NCI-H460 (cell line): ENCODE results near the gene MCC. TPM values are rescaled to one million over a fixed set of nuclear protein-coding genes. Genes with fewer than 3 reads are reported as not detected.

ENCODE experiments used
- DNase-seq: peaks from one replicate; pipeline ENCODE4 v3.0.0-alpha.2; 2016; ENCODE audit warnings: low read depth; ENCODE audit errors: extremely low read depth
- total RNA-seq: library from RNA; depleted of rRNA; stranded (reverse); fragments of >200 nt; shearing (Covaris generic); gene quantifications from 2 replicates; pipeline ENCODE4 v1.2.3, GENCODE V29; 2014

The MCC gene
- total RNA-seq, 1 experiment from 2014 or later = 19.5 TPM

DNA sequence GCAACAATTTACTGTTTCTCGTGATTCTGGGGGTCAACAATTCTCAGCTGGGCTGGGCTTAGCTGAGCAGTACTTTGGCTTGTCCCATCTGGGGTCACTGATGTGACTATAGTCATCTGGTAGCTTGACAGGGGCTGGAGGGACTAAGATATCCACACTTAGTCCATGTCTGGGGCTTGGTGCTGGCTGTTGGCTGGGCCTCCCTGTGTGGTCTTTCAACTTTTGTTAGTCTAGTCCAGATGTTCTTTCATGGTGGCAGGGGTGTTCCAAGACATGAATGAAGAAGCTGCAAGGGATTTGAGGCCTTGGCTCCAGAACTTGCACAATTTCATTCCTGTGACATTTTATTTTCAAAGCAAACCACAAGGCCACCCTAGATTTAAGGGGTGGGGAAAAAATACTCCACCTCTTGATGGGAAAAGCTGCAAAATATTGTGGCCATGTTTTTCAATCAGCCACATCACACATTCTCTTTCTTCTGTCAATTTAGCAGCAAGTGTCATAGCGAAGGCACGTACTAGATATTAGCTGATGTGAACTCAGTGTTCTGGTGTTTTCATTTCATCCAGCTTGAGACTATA, 112.7 kb downstream of the MCC start:
- DNase-seq = no peak

DNA sequence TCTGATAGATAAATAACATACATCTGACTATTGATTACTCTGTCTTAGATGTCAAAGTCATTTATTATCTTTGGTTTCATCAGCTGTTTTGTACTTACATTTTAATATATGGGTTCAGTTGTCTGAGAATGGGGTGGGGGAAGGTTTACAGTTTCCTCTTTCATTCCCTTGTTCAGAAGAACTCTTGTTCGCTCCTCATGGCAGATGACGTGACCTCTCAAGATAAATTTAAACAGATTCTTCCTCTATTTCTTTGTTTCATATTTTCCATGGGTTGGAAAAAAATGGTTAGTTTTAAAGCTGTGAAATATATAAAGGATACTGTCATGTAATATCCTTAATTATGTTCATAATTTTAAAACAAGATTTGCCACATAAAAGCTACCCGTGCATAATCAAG, 114.8 kb downstream of the MCC start:
- DNase-seq = no peak

DNA sequence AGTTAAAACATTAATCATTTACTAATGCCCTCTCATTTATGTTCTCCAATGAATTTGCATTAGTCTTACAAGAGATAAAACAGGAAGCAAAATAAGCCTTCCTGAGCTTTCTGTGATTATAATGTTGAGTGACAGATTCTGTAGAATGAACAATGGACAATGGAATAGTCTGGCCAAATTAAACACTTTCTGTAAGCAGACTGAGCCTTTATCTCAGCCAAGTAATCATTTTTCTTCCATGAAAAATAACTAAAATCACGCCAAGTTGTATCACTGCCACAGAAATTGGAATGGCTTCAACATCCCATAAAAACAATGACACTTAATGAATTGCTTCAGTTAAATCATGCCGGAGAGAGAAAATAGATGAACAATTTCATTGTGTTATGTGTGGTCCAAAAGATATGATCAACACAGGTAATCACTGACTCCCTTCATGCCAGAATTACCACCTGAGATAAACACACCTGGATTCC, 116.5 kb downstream of the MCC start:
- DNase-seq = no peak

DNA sequence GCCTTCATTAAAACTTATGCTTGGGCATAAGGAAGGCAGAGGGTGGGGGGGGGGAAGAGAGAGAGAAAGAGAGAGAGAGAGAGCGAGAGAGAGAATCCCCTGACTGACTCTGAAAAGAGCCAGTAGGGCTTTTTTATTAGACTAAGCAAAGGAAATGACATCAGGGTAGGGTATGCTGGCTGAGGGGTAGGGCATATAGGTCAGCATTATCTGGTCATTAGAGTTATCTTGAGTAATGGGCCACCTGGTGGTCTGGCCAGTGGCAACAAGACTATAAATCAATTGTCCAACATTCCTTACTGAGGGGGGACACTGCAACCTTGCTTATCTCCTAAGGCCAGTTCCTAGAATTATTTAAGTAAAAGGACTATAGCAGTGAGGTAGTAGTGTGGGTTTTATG, 120.7 kb downstream of the MCC start:
- no peak for DNase-seq

DNA sequence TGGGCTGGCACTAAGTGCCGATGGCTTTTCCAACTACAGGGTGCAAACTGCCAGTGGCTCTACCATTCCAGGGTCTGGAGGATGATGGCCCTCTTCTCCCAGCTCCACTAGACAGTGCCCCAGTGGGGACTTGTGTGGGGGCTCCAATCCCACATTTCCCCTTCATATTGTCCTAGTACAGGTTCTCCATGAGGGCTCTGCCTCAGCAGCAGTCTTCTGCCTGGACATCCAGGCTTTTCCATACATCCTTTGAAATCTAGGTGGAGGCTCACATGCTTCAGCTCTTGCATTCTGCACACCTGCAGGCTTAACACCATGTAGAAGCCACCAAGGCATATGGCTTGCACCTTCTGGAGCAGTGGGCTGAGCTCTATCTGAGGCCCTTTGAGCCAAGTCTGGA, 123.8 kb downstream of the MCC start:
- no peak for DNase-seq

DNA sequence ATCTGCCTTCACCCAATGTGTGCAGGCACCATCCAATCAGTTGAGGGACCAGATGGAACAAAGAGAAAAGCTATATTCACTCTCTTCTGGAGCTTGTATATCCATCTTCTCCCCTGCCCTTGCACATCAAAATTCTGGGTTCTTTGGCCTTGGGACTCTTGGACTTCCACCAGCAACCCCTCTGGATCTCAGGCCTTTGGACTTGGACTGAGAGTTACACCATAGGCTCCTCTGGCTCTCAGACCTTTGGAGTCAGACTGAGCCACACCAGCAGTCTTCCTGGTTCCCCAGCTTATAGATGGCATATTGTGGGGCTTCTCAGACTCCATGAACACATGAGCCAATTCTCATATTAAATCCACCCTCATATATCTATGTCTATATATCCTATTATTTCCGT, 126.6 kb downstream of the MCC start:
- no peak for DNase-seq

DNA sequence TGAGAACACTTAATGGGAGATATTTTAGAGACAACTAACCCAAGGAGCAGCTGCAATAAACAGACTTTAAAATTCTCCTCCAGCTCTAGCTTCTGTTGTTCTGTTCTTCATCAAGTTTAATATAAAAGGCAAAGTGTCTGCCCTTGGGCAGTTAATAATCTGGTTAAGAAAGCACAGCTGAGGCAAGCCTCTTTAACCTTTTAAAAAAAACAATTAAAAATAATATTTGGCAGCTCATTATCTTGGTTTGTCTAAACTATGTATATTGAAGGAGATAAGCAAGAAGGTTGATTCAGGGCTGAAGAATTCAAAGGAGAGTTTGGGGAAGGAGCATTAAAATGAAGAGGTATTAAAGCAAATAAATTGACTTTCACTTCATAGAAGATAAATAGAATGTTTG, 128.8 kb downstream of the MCC start:
- no peak for DNase-seq

DNA sequence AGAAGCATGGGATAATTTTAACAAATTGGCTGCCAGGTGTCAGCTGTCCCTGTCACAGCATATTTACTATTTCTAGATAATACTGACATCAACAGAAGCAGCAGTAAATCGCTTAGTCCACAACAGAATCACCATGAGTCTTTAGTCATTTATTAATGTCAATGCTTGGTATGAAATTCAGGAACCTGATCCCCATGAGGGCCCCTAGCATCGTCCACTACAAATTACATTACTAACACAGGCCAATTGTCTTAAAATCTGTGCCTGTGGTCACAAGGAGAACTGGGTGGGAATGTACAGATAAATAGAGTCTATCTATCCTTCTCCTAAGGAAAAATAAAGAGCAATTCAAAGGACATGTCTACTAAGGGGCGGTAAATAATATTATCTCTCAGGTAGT, 129.6 kb downstream of the MCC start:
- no peak for DNase-seq

DNA sequence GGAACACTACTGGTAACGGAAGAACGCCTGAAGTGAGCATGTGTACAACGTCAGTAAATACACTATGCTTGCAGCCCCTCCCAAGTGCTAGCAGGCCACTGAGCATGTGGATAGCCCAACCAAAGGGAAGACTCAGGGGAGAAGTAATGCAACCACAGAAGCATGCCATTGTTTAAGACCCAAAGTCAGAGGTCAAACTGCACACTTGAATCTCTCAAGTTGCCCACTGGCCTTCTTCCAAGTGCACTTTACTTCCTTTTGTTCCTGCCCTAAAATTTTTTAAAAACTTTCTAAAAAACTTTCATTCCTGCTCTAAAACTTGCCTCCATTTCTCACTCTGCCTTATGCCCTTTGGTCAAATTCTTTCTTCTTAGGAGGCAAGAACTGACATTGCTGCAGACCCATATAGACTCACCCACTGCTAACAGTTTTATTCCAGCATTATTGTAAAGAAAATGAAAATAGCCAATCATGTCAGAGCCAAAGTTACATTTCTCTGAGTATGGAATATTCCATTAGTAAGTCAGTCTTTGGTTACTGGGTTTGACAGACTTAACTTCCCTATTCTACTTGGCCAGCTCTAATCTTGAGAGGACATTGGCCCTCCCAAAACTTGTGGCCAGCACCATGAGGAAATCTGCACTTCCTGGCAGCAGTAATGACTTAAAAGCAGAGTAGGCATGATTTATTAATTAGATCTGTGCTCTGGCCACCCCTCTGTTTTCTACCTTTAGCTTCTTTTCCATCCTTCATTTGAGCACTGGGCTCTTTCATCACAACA, 130.4 kb downstream of the MCC start:
- DNase-seq = no peak

DNA sequence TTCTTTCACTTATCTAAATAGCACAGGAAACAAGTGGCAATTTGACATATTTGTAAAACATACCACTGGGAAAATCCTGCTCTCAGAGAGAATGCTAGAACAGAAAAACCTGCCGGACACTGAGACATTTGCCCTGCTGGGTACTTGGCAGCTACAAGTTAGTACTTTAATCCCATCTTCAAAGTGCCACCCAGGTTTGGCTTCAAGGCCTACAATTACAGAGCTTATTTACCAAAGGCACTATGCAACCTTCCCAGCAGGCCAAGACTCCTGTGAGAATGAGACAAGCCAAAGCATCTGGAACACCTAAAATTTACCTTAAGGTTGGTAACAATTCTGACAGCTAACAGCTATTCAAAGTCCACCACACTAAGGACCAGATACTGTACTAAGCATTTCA, 131.8 kb downstream of the MCC start:
- DNase-seq = no peak

DNA sequence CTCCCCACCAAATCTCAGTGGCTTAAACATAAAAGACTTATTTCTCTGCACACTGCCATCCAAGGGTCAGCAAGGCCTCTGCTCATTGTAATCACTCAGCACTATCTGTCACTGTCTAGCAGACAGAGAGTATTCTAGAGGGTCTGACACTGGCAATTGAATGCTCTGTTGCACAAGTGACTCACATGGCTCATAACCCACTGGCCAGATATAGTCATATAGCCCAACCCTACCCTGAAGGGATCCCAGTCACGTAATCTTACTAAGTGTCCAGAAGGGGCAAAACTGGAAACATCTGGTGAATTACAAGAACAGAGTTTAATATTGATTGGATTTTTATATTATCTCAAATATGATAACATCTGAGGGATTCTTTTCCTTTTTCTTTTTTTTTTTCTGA, 134.2 kb downstream of the MCC start:
- no peak for DNase-seq

DNA sequence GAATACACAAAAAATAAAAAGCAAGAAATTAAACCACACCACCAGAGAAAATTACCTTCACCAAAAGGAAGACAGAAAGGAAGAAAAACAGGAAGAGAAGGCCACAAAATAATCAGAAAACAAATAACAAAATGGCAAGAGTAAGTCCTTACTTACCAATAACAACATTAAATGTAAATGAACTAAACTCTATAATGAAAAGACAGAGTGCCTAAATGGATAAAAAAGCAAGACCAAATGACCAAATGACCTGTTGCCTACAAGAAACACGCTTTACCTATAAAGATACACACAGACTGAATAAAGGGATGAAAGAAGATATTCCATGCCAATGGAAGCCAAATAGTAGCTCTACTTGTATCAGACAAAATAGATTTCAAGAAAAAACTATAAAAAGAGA, 140.7 kb downstream of the MCC start:
- DNase-seq = no peak

DNA sequence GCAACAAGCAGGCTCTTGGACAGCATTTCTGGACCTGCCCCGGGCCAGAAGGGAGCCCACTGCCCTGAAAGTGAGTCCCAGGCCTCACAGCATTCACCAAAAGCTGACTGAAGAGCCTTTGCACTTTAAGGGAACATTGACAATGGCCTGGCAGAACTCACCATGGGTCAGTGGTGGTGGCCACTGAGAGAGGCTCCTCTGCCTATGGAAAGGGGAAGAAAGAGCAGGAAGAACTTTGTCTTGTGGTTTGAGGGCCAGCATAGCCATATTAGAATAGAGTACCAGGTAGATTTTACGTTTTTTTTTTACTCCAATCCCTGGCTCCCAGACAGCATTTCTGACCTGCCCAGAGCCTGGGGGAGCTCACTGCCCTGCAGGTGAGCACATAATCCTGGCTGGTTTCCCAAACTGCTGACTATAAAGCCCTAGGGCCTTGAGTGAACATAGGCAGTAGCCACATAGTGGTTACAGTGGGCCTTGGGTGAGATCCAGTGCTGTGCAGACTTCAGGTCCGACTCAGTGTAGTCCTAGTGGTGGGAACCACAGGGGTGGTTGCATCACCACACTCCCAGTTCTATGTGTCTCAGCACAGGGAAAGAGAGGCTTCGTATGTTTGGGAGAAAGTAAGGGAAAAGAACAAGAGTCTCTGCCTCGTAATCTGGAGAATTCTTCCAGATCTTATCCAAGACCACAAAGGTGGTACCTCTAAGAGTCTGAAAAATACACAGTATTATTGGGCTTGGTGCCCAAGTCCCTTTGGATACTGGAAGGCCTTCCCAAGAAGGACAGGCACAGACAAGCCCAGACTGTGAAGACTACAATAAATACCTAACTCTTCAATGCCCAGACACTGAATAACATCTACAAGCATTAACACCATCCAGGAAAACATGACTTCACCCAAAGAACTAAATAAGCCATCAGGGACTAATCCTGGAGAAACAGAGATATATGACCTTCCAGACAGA, 143.0 kb downstream of the MCC start:
- no peak for DNase-seq

DNA sequence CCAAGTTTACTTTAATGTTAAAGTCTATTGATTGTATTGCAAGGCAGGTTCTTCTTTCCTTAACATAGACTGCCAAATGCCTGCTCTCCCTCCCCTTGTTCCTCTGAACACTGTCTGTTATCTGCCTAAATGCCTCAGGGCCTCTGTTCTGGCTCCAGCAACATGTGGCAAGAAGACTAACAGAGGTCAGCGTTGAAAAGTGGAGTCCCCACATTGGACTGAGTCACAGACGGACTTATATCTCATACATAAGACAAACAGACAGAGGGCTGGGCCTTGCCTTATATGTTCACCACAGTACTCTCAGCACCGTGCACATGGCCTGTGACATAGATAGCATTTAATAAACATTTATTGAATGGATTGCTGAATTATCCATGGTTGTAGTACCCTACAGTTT, 144.9 kb downstream of the MCC start:
- DNase-seq = no peak

DNA sequence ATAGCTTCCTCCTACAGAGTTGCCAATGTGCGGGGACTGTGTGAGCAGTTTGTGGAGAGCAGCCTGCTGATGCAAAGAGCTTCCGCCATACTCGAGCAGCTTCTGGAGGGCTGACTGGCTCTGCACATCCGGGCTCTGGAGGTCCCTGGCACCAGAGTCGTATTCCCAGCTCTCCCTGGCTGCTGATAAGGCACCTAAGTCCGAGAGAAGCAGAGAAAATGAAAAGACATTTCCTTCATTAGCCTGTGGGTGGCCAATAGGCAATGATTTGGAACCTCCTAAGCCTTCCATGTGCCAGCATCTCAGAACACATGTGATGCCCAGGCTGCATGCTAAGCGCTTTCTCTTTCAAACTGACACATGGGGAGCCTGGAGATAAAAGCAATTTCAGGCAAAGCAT, 147.7 kb downstream of the MCC start:
- DNase-seq = no peak

DNA sequence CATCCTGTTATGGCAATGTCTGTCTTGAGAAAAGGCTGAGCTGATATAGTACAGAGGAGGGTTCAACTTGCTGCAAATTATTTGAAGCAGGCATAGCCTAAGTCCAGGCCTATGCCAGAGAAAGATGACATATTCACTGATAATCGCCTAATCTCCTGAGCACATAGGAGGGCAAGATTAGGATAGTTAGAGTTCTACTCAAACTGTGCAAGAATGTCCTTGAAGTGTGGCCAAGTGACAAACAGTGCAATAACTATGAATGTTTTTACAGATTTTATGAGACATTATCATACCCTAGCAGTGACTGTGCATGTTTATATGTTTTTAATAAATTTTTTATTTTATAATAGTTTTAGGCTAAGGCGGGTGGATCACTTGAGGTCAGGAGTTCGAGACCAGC, 149.6 kb downstream of the MCC start:
- no peak for DNase-seq

DNA sequence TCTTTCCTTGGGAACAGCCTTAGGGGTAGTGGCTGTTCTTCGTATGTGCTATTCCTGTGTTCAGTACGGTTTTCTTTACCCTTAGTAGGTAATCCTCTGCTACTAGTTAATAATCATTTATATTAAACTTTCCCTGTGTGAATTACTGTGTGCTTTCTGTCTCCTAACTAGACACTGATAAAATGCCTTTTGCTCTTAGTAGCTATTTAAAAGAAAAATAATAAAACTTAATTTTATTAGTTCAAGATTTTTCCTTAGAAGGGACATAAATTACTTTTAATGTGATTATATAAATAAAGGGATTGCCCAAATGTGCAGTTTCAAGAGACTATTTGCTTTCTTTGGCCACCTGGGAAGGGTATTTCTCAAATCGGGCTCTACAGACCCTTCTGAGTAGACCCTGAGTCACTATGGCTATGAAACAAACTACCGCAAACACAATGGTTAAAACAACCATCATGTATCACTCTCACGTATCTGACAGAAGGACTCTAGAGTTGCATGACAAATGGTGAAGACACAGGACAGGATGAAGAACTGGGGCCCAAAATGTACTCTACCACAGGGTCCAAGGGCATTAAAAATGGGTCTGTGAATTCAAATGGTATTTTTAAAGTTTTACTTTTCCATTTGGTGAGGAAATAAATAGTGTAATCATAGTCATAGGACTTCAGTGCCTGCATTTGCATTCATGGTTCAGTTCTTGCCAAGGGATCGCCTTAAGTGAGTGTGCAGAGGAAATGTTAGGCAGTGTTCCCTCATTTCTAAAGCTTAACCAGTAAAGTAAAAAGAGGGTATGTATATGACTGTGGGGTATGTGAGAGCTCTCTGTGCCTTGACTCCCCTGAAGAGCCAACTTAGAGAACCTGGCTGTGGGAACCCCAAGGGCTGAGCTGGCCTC, 150.5 kb downstream of the MCC start:
- DNase-seq = no peak

DNA sequence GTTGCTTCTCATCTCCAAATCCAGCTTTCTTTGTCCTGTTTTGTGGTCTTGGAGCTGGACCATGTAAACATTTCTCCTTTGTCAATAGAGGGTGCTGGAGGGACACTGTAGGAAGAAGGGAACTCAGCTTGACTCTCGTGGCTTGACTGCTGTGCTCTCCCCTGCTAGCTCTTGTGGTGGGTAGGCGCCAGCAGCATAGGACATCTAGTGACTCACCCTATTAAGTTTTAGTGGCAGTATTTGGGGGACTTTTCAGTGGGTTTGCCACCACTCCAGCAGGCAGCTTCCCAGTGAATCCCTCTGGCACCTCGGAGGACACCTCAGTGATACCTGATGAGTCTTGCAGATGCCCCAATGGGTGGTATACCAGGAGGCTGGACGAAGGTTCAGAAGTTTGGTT, 151.3 kb downstream of the MCC start:
- peak; percentile 43 for DNase-seq

DNA sequence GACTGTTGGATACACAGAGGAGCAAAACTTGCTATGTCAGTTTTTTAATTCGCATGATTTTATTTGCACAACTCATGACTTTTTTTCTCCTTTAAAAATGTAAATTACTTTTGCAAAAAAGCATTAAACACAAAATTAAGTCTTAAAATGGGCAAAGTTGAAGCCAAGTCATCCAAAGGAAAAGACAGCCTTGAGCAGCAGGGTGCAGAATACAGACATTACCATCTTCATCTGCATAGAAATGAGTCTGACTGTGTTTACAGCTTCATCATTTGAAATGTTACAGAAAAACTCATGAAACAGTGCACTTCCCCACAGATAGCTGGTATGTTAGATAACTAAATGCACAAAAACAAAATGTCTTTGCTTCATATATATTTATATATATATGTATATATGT, 154.8 kb downstream of the MCC start:
- no peak for DNase-seq

DNA sequence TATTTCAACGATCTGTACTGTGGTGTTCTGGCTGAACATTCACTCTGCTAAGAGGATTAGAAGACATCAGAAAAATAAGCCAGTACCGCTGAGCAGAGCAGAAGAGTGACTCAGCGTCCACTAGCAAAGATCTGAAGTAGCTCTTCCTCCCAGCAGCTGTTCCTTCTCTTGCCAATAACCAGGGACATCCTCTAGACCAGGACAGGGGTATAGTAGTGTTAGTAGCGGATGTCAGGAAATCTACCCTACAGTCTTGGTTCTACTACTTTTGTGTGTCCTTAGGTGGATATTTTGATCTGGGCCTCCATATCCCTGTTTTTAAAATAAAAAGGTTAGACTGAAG, 157.1 kb downstream of the MCC start:
- no peak for DNase-seq
